DOHH2 (cell line): ENCODE data around the gene CACNA1A.
"Not testable (repeated sequence)": the region's sequence is repeated elsewhere in the genome, so short reads cannot be mapped to it uniquely, and the experiment has no call there.

Source experiments
- H3F3A ChIP-seq: fragments of 200-600 bp; sonication (generic), shearing (Covaris generic); 2 replicates; pipeline ENCODE4 v1.6.0; 2016; ENCODE audit warnings: antibody characterized with exemption, mild to moderate bottlenecking; ENCODE audit not compliant: control insufficient read depth, insufficient read depth
- H3K27ac ChIP-seq: fragments of 200-600 bp; sonication (generic); 2 replicates; pipeline ENCODE4 v1.5.1; 2014; ENCODE audit warnings: low read depth, mild to moderate bottlenecking, low read length, moderate library complexity
- H3K27me3 ChIP-seq: fragments of 200-600 bp; sonication (generic); 2 replicates; pipeline ENCODE4 v1.6.1; 2014; ENCODE audit warnings: mild to moderate bottlenecking, low read length, mixed read lengths; ENCODE audit not compliant: control insufficient read depth
- H3K36me3 ChIP-seq: fragments of 200-600 bp; sonication (generic); 2 replicates; pipeline ENCODE4 v1.6.1; 2014; ENCODE audit warnings: mild to moderate bottlenecking, low read length, moderate library complexity, mixed read lengths; ENCODE audit not compliant: control insufficient read depth
- H3K4me1 ChIP-seq: fragments of 200-600 bp; sonication (generic); 2 replicates; pipeline ENCODE4 v1.6.1; 2014; ENCODE audit warnings: mild to moderate bottlenecking, low read length, mixed read lengths; ENCODE audit not compliant: control insufficient read depth
- H3K4me2 ChIP-seq: fragments of 200-600 bp; sonication (generic); 2 replicates; pipeline ENCODE4 v1.6.0; 2014; ENCODE audit warnings: mild to moderate bottlenecking, low read length, moderate library complexity
- H3K4me3 ChIP-seq: fragments of 200-600 bp; sonication (generic); 2 replicates; pipeline ENCODE4 v1.5.1; 2014; ENCODE audit warnings: mild to moderate bottlenecking, low read length, mixed read lengths
- H3K79me2 ChIP-seq: fragments of 200-600 bp; sonication (generic); 2 replicates; pipeline ENCODE4 v1.6.1; 2014; ENCODE audit warnings: mild to moderate bottlenecking, low read length, mixed read lengths; ENCODE audit not compliant: control insufficient read depth
- H3K9me2 ChIP-seq: fragments of 200-600 bp; sonication (generic); replicated peaks from 2 replicates; pipeline ENCODE4 v1.6.1; 2014; ENCODE audit warnings: mild to moderate bottlenecking, low read length, mixed read lengths; ENCODE audit not compliant: control insufficient read depth
- H3K9me3 ChIP-seq: fragments of 200-600 bp; sonication (generic); 2 replicates; pipeline ENCODE4 v1.6.1; 2014; ENCODE audit warnings: antibody characterized with exemption, low read length, mixed read lengths; ENCODE audit not compliant: control insufficient read depth, insufficient read depth
- H4K20me1 ChIP-seq: fragments of 200-600 bp; sonication (generic); 2 replicates; pipeline ENCODE4 v1.6.0; 2014; ENCODE audit warnings: low read depth, mild to moderate bottlenecking, antibody characterized with exemption, low read length, moderate library complexity; ENCODE audit not compliant: control insufficient read depth, insufficient read depth
- CTCF ChIP-seq: fragments of 200-600 bp; sonication (generic); IDR thresholded peaks from one replicate; pipeline ENCODE4 v1.5.1; 2014; ENCODE audit warnings: antibody characterized with exemption, mild to moderate bottlenecking, low read depth, low read length; ENCODE audit not compliant: poor library complexity, severe bottlenecking
- EZH2phosphoT487 ChIP-seq: fragments of 200-600 bp; sonication (generic); IDR thresholded peaks from 2 replicates; pipeline ENCODE4 v1.6.1; 2017; ENCODE audit warnings: borderline replicate concordance, mild to moderate bottlenecking, antibody characterized with exemption, low read length, moderate library complexity, mixed read lengths

CACNA1A gene

DNA sequence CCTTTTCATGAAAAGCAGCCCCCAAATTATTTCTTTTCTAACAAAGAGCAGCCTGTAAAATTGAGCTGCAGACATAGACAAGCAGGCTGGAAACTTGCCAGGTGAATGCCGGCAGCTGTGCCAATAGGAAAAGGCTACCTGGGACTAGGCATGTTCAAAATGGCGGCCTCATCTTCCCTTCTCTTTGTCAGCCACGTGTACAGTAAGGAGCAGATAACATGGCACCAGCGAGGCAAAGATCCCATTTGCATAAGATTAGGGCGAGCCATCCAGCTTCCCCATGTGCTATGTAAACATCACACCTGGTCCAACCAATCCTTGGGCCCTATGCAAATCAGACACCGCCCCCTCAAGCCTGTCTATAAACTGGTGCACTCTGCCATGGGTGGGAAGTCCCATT lies 31.2 kb upstream of the CACNA1A start:
- Histone ChIP-seq H3K27ac (no peak overlapping the region), H3K27me3 (no peaks in the 10 kb centered on the region), H3K4me2 (no peak overlapping the region)

DNA sequence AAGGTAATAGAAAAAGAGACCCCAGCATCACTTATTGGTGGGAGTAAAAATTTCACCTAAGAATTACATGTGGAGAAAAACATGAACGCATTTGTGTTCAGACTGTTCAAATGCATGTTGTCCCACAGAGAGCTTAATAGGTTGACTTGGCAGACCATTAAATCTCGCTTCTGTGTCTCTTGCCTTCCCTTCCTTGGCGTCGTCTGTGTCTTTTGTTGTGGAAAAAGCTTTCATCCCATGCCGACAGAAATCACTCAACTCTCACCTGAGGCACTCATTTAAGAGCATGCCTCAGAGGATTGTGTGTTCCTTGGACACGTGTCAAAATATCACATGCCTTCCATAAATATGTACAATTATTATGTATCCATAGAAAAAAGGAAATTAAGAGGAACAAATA lies 24.4 kb upstream of the CACNA1A start:
- H3K4me1 ChIP-seq = no peaks in the 10 kb centered on the region
- H3K4me3 ChIP-seq = no peak overlapping the region
- H3K36me3 ChIP-seq = no peaks in the 10 kb centered on the region
- no peaks in the 10 kb centered on the region for H3K9me2 ChIP-seq
- H3K27ac ChIP-seq = no peak overlapping the region
- no peaks in the 10 kb centered on the region for H4K20me1 ChIP-seq
- H3K4me2 ChIP-seq = no peak overlapping the region
- H3K27me3 ChIP-seq = no peaks in the 10 kb centered on the region
- H3K79me2 ChIP-seq = no peaks in the 10 kb centered on the region
- TF ChIP-seq EZH2phosphoT487 = no peak
- no peak for TF ChIP-seq CTCF
- no peaks in the 10 kb centered on the region for H3K9me3 ChIP-seq
- H3F3A ChIP-seq = no peaks in the 10 kb centered on the region

More for the DNA sequence above, 31.2 kb upstream of the CACNA1A start:
- H3K4me1 ChIP-seq = no peaks in the 10 kb centered on the region
- H3K79me2 ChIP-seq = no peaks in the 10 kb centered on the region
- no peaks in the 10 kb centered on the region for H3K36me3 ChIP-seq
- no peaks in the 10 kb centered on the region for H3K9me2 ChIP-seq
- no peak overlapping the region for H3K4me3 ChIP-seq
- no peak for TF ChIP-seq EZH2phosphoT487
- TF ChIP-seq CTCF = no peak
- no peaks in the 10 kb centered on the region for H4K20me1 ChIP-seq
- H3F3A ChIP-seq = no peaks in the 10 kb centered on the region
- H3K9me3 ChIP-seq = no peaks in the 10 kb centered on the region

DNA sequence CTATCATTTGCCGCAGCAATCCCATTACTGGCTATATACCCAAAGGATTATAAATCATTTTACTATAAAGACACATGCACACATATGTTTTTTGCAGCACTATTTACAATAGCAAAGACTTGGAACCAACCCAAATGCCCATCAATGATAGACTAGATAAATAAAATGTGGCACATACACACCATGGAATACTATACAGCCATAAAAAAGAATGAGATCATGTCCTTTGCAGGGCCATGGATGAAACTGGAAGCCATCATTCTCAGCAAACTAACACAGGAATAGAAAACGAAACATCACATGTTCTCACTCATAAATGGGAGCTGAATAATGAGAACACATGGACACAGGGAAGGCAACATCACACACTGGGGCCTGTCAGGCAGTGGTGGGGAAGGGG lies 23.4 kb upstream of the CACNA1A start:
- H3K36me3 ChIP-seq, H3K9me2 ChIP-seq, H3F3A ChIP-seq, H3K4me1 ChIP-seq, H3K9me3 ChIP-seq, H3K4me2 ChIP-seq, H3K4me3 ChIP-seq, H3K27ac ChIP-seq, H4K20me1 ChIP-seq, H3K27me3 ChIP-seq, H3K79me2 ChIP-seq: not testable (repeated sequence)

- Histone ChIP-seq H3F3A (no peaks in the 10 kb centered on the region), H3K79me2 (no peaks in the 10 kb centered on the region), H3K36me3 (no peaks in the 10 kb centered on the region), H3K27ac (no peak overlapping the region), H3K4me1 (no peaks in the 10 kb centered on the region), H3K9me3 (no peaks in the 10 kb centered on the region), H4K20me1 (no peaks in the 10 kb centered on the region), H3K4me3 (no peak overlapping the region), H3K27me3 (no peaks in the 10 kb centered on the region), H3K4me2 (no peak overlapping the region), H3K9me2 (no peaks in the 10 kb centered on the region)
- TF ChIP-seq EZH2phosphoT487 (no peak), CTCF (peak; percentile 66)
Measured at GRCh38 chr19:13526552-13526951, 20.3 kb upstream of the CACNA1A start.
